Hepatocyte (in vitro differentiated cells): Measurements from ENCODE around the gene UQCR10. TPM values are rescaled to one million over a fixed set of nuclear protein-coding genes. Genes with fewer than 3 reads are reported as not detected.

Source experiments
- DNase-seq: peaks from one replicate; pipeline ENCODE4 v3.0.0-alpha.2; 2016; ENCODE audit warnings: low spot score
- H2AFZ ChIP-seq: fragments of 200-600 bp; sonication (generic); 2 replicates; pipeline ENCODE4 v1.6.0; 2016; ENCODE audit warnings: antibody characterized with exemption, mild to moderate bottlenecking
- H3K27ac ChIP-seq: fragments of 200-600 bp; sonication (generic); 2 replicates; pipeline ENCODE4 v1.5.1; 2016; ENCODE audit warnings: mild to moderate bottlenecking
- H3K27me3 ChIP-seq: fragments of 200-600 bp; sonication (generic); 2 replicates; pipeline ENCODE4 v1.6.1; 2016
- H3K36me3 ChIP-seq: fragments of 200-600 bp; sonication (generic); replicated peaks from 2 replicates; pipeline ENCODE4 v1.5.1; 2016; ENCODE audit warnings: low read depth; ENCODE audit not compliant: insufficient read depth
- H3K4me1 ChIP-seq: fragments of 200-600 bp; sonication (generic); 2 replicates; pipeline ENCODE4 v1.5.1; 2016; ENCODE audit warnings: mild to moderate bottlenecking, moderate library complexity; ENCODE audit not compliant: insufficient read depth
- H3K4me2 ChIP-seq: fragments of 200-600 bp; sonication (generic); 2 replicates; pipeline ENCODE4 v1.6.0; 2016
- H3K4me3 ChIP-seq: fragments of 200-600 bp; sonication (generic); 2 replicates; pipeline ENCODE4 v1.5.1; 2016; ENCODE audit warnings: mild to moderate bottlenecking
- H3K79me2 ChIP-seq: fragments of 200-600 bp; sonication (generic); 2 replicates; pipeline ENCODE4 v1.6.0; 2017; ENCODE audit warnings: mild to moderate bottlenecking
- H3K9me2 ChIP-seq: fragments of 200-600 bp; sonication (generic); replicated peaks from 2 replicates; pipeline ENCODE4 v1.6.0; 2017; ENCODE audit warnings: mild to moderate bottlenecking; ENCODE audit not compliant: insufficient read depth
- H3K9me3 ChIP-seq: fragments of 200-600 bp; sonication (generic); 2 replicates; pipeline ENCODE4 v1.5.1; 2016; ENCODE audit warnings: low read depth, mild to moderate bottlenecking
- H4K20me1 ChIP-seq: fragments of 200-600 bp; sonication (generic); 2 replicates; pipeline ENCODE4 v1.6.0; 2016; ENCODE audit warnings: mild to moderate bottlenecking; ENCODE audit not compliant: insufficient read depth, poor library complexity, severe bottlenecking
- CTCF ChIP-seq: fragments of 200-600 bp; sonication (generic); IDR thresholded peaks from 2 replicates; pipeline ENCODE4 v1.5.1; 2016; ENCODE audit warnings: antibody characterized with exemption, mild to moderate bottlenecking; ENCODE audit not compliant: poor library complexity
- EZH2 ChIP-seq: fragments of 200-600 bp; sonication (generic); IDR thresholded peaks from 2 replicates; pipeline ENCODE4 v1.6.1; 2016; ENCODE audit warnings: antibody characterized with exemption, mild to moderate bottlenecking, borderline replicate concordance
- EZH2phosphoT487 ChIP-seq: fragments of 200-600 bp; sonication (generic); IDR thresholded peaks from one replicate; pipeline ENCODE4 v1.6.1; 2018; ENCODE audit warnings: antibody characterized with exemption, mild to moderate bottlenecking, low read depth, moderate library complexity; ENCODE audit not compliant: unreplicated experiment, severe bottlenecking
- WGBS: methylation state at CpG from one replicate; pipeline ENCODE4 v1.1.6; 2016; ENCODE audit warnings: low lambda C conversion rate; ENCODE audit errors: missing lambda C conversion rate; 5-methylcytosine and 5-hydroxymethylcytosine counted together
- polyA plus RNA-seq: library from polyadenylated mRNA; unstranded; fragments of >200 nt; fragmentation: Nextera tagmentation; extraction: Ambion mirVana; gene quantifications from 2 replicates; pipeline ENCODE4 v1.2.1, GENCODE V29; 2016
- total RNA-seq: library from RNA; depleted of rRNA; stranded (reverse); fragments of >200 nt; gene quantifications from 2 replicates; pipeline ENCODE4 v1.2.3, GENCODE V29; 2014

Gene UQCR10
- total and polyA plus RNA-seq, 2 experiments from 2014 or later: 122 to 414 TPM

- WGBS: 82% methylated on average over 5 of the region's 5 CpGs
- H3K27me3 ChIP-seq: no peaks in the 10 kb centered on the region
- H3K9me3 ChIP-seq: no peaks in the 10 kb centered on the region
- H3K36me3 ChIP-seq: no peaks in the 10 kb centered on the region
- H3K4me3 ChIP-seq: no peak overlapping the region
- DNase-seq: no peak
- TF ChIP-seq EZH2phosphoT487 (no peak), EZH2 (no peak), CTCF (no peak)
- H3K4me2 ChIP-seq: no peak overlapping the region
- no peaks in the 10 kb centered on the region for H4K20me1 ChIP-seq
- no peak overlapping the region for H2AFZ ChIP-seq
- H3K4me1 ChIP-seq: no peaks in the 10 kb centered on the region
- no peaks in the 10 kb centered on the region for H3K79me2 ChIP-seq
- H3K9me2 ChIP-seq: no peaks in the 10 kb centered on the region
- no peak overlapping the region for H3K27ac ChIP-seq
Measured at GRCh38 chr22:29758959-29759358, 8.2 kb upstream of the UQCR10 start.

- Histone ChIP-seq H3K36me3 (no peaks in the 10 kb centered on the region), H3K27ac (no peak overlapping the region), H3K9me2 (no peaks in the 10 kb centered on the region), H3K9me3 (no peaks in the 10 kb centered on the region), H3K4me3 (no peak overlapping the region), H3K4me1 (peaks cover 4% of the 10 kb centered on the region), H2AFZ (no peak overlapping the region), H3K4me2 (no peak overlapping the region), H3K79me2 (peaks cover 14% of the 10 kb centered on the region), H3K27me3 (no peaks in the 10 kb centered on the region), H4K20me1 (no peaks in the 10 kb centered on the region)
- DNase-seq: no peak
- no peak for TF ChIP-seq CTCF
- no peak for TF ChIP-seq EZH2phosphoT487
- 79% methylated on average over 15 of the region's 15 CpGs for WGBS
Measured at GRCh38 chr22:29762263-29762662, 4.9 kb upstream of the UQCR10 start.

GRCh38 chr22:29765905-29766631 is 1.1 kb upstream of the UQCR10 start:
- Histone ChIP-seq H3K9me2 (no peaks in the 10 kb centered on the region), H3K79me2 (peaks cover 41% of the 10 kb centered on the region), H3K4me2 (peak overlapping the region; percentile 75), H4K20me1 (no peaks in the 10 kb centered on the region), H3K4me1 (peaks cover 12% of the 10 kb centered on the region), H3K36me3 (no peaks in the 10 kb centered on the region), H3K4me3 (peak overlapping the region; percentile 42), H3K9me3 (no peaks in the 10 kb centered on the region), H3K27ac (peak overlapping the region; percentile 84), H3K27me3 (no peaks in the 10 kb centered on the region), H2AFZ (peak overlapping the region; percentile 69)
- WGBS: 59% methylated on average over 15 of the region's 15 CpGs
- TF ChIP-seq CTCF: no peak
- TF ChIP-seq EZH2: no peak
- TF ChIP-seq EZH2phosphoT487: no peak
- peak; percentile 61 for DNase-seq
